A549 (cell line): ENCODE results near the gene NCBP3.

Source experiments
- GATA3 ChIP-seq: IDR thresholded peaks from 2 replicates; pipeline ENCODE4 v1.6.1; 2012; ENCODE audit warnings: borderline replicate concordance
- RCOR1 ChIP-seq: fragments of 150-350 bp; IDR thresholded peaks from 2 replicates; pipeline ENCODE4 v1.6.1; 2014; ENCODE audit warnings: antibody characterized with exemption, low read length, low read depth

- TF ChIP-seq GATA3 (no peak), RCOR1 (no peak)
These were observed 21.6 kb upstream of the NCBP3 start for GRCh38 chr17:3867606-3868005.
